PC-3 (cell line): ENCODE data around the gene TAF1C.

Experiments
- CTCF ChIP-seq: fragments of 300-600 bp; sonication (generic); conservative IDR thresholded peaks from 2 replicates; pipeline ENCODE4 v1.5.1; 2017; ENCODE audit warnings: antibody characterized with exemption, low read depth, mild to moderate bottlenecking, low read length
- EZH2 ChIP-seq: fragments of 300-600 bp; sonication (generic); IDR thresholded peaks from one replicate; pipeline ENCODE4 v1.6.1; 2017; ENCODE audit warnings: antibody characterized with exemption, mild to moderate bottlenecking, low read length; ENCODE audit not compliant: unreplicated experiment

GRCh38 chr16:84137287-84137686 lies 49.6 kb downstream of the TAF1C start:
- TF ChIP-seq EZH2: no peak
- no peak for TF ChIP-seq CTCF
